ENCODE data around the gene SPACA7.

- no peak for TF ChIP-seq CTCF (IDR thresholded peaks at IDR 0.05)
- no peak for TF ChIP-seq POLR2A (IDR thresholded peaks at IDR 0.05)
Observed at GRCh38 chr13:112370311-112370710, 5.8 kb upstream of the SPACA7 start.
